ENCODE data around the gene REPS2.
"Not testable (repeated sequence)": the region's sequence is repeated elsewhere in the genome, so short reads cannot be mapped to it uniquely, and the experiment has no call there.

The REPS2 gene

DNA sequence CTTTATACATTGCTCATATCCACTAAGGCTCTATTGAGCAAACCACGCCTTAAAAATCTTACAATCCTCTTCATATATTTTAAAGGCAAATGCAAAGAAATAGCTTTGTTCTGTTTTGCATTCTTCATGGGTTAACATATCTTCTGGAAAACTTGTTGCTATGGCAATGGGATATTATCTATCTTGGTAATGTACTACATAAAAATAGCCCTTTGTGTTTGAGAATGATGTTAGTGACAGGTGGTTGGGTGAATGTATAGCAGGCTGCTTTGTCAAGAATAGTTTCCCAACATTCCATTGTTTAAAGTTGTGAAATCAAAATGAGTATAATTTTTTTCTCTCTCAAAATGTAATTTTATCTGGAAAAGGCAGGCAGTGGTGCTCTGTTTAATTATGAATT lies 16.8 kb downstream of the REPS2 start:
- DNase-seq (ENCODE audit: low read depth in 2 of 2): no peak

DNA sequence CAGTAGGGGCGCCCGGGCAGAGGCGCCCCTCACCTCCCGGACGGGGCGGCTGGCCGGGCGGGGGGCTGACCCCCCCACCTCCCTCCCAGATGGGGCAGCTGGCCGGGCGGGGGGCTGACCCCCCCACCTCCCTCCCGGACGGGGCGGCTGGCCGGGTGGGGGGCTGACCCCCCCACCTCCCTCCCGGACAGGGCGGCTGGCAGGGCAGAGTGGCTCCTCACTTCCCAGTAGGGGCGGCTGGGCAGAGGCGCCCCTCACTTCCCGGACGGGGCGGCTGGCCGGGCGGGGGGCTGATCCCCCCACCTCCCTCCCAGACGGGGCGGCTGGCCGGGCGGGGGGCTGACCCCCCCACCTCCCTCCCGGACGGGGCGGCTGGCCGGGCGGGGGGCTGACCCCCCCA lies 18.5 kb downstream of the REPS2 start:
- not testable (repeated sequence) for DNase-seq (ENCODE audit: low read depth in 2 of 2)

DNA sequence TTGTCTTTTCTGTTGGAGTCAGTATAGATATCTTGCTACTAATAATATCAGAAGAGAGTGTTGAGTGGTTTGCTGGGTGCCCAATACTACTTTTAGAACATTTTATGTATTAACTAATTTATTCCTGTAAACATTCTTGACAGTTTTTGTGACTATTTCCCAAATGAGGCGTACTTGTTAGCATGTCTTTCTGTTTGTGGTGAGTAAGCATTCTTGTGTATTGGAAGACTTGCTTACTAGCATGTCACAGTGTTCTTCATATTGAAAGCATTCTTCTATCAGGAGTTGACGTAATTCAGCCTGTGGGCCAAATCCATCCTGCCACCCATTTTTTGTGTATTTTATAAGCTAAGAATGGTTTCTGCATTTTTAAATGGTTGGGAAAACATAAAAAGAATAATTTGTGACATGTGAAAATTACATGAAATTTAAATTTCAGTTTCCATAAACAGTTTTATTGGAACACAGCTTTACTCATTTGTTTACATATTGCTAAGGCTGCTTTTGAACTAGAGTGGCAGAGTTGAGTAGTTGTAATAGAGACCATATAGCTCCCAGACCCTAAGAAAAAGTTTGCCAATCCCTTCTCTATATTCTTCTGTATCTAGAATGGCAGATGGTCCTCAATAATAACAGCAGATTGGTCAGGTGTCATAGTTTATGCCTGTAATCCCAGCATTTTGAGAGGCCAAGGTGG lies 20.4 kb downstream of the REPS2 start:
- no peak for DNase-seq (ENCODE audit: low read depth in 2 of 2)

DNA sequence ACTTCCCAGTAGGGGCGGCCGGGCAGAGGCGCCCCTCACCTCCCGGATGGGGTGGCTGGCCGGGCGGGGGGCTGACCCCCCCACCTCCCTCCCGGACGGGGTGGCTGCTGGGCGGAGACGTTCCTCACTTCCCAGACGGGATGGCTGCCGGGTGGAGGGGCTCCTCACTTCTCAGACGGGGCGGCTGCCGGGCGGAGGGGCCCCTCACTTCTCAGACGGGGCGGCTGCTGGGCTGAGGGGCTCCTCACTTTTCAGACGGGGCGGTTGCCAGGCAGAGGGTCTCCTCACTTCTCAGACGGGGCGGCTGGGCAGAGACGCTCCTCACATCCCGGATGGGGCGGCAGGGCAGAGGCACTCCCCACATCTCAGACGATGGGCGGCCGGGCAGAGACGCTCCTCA lies 22.3 kb downstream of the REPS2 start:
- not testable (repeated sequence) for DNase-seq (ENCODE audit: low read depth in 2 of 2)

DNA sequence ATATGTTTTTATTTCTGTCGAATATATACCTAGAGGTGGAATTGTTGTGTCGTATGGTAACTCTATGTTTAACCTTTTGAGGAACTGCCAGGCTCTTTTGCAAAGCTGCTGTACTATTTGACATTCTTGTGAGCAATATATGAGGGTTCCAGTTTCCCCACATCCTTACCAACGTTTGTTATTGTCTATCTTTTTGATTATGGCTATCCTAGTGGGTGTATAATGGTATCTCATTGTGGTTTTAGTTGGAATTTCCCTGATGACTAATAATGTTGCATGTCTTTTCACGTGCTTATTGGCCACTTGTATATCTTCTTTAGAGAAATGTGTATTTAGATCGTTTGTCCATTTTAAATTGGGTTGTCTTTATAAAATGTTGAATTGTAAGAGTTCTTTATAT lies 24.5 kb downstream of the REPS2 start:
- no peak for DNase-seq (ENCODE audit: low read depth in 2 of 2)

DNA sequence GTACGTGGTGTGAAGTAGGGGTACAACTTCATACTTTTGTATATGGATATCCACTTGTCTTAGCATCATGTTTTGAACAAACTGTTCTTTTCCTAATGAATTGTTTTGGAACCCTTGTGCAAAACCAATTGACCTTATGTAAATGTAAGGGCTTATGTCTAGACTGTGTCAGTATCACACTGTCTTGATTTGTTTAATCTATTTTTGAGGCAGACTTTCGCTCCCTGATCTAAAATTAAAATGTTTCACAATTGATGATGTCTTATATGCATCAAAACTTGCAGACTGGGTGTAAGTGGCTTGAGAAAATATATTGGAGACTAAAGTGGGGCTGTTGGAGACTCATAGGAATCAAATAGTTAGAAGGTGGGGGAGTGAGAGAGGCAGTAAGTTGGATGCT lies 25.2 kb downstream of the REPS2 start:
- no peak for DNase-seq (ENCODE audit: low read depth in 2 of 2)

DNA sequence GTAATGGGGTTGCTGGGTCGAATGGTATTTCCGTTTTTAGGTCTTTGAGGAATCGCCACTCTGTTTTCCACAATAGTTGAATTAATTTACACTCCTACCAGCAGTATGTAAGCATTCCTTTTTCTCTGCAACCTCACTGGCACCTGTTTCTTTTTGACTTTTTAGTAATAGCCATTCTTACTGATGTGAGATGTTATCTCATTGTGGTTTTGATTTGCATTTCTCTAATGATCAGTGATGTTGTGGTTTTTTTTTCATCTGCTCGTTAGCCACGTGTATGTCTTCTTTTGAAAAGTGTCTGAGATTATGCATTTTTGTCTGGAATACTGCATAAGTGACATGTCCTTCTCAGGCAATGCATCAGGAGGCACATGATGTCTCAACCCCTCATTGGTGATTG lies 28.8 kb downstream of the REPS2 start:
- DNase-seq (ENCODE audit: low read depth in 2 of 2): no peak

DNA sequence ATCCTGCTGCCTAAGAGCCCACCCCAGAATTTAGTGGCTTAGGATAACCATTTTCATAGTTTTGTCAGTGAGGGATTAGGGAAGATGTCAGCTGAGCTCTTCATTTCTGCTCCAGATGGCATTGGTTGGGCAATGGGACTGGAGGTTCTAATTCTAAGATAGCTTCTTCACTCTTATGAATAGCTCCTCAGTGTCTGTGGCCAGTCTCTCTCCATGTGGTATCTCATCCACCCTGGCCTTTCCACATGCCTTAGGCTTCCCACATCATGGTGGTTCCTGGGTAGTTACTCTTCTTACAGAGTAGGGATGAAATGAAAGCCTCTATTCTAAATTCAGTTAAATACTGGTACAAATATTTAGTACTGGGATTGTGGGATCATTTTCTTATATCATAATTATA lies 31.3 kb downstream of the REPS2 start:
- DNase-seq (ENCODE audit: low read depth in 2 of 2): no peak

DNA sequence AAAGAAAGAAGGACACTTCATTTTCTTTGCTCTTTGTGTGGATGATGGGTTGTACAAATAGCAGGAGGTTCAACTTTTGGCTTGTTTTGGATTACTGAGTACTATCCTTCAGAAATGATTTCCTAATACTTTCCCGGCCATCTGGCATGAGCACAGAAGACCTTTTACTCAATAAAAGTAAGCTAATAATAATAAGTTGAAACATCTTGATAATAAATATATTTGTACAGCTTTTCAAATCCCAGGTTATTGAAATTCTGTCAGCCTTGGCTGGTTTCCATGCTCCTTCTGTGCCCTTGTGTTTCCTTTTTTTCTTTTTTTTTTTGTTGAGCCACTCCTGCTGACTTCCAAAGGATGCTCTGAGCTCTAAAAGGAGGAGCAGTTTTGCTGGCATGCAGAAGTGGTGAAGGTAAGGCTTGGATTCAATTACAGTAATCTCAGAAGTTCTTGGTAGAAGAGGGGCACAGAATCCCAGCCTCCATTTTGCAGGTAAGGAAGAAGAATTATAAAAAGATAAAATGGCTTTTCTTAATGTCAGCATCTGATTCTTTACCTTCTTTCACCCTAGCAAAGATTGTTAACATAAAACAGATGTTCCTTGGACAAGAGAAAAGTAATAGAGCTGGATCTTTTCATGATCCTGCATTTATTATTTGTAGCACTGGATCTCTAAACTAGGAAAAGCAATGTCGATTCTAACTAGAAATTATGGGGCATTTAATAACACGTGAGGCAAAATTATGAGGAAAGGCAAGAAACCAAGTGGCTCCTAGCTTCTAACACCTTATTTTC lies 31.9 kb downstream of the REPS2 start:
- no peak for DNase-seq (ENCODE audit: low read depth in 2 of 2)

DNA sequence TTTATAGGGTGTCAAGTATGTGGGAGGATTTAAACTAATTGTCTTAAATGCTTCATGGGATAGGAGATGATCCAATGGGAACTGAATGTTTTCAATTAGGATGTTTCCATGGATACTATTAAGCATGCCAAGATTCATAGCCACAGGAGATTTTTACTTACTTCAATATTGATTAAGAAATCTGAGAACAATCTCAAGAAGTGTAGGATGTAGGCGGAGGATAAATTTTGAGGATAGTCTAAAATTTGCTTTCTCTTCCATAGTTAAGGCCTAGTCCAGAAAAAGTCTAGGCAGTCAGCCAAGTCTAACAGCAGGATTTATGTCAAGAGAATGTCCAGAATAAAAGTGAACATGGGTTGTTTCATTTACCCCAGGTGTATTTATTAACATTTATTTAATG lies 32.8 kb downstream of the REPS2 start:
- DNase-seq (ENCODE audit: low read depth in 2 of 2): no peak

DNA sequence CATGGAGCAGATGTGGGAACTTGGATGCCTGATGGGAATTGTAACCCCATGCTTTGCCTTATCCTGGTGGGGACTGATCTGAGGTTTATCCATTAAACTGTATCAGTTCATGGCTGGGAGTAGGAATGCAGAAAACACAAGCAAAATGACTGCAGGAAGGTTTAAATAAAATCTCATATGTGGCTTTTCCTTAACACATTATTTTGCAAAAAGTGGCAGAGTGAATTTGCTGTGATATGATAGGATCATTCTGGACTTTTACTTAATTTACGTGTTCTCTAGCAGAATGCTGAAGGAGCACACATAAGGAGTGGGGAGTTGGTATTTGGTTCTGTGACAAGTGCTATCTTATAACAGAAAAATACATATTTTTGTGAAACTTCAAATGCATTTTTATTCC lies 34.8 kb downstream of the REPS2 start:
- DNase-seq (ENCODE audit: low read depth in 2 of 2): no peak

DNA sequence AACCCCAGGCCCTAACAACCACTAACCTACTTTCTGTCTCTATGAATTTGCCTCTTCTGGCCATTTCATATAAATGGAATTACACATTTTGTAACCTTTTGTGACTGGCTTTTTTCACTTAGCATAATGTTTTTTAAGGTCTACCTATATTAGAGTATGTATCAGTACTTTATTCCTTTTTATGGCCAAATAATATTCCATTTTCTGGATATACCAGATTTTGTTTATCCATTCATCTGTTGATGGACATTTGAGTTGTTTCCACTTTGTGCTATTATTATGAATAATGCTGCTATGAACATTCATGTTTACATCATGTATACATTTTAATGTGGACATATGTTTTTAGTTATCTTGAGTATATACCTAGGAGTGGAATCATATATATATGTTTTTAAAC lies 35.5 kb downstream of the REPS2 start:
- DNase-seq (ENCODE audit: low read depth in 2 of 2): no peak

DNA sequence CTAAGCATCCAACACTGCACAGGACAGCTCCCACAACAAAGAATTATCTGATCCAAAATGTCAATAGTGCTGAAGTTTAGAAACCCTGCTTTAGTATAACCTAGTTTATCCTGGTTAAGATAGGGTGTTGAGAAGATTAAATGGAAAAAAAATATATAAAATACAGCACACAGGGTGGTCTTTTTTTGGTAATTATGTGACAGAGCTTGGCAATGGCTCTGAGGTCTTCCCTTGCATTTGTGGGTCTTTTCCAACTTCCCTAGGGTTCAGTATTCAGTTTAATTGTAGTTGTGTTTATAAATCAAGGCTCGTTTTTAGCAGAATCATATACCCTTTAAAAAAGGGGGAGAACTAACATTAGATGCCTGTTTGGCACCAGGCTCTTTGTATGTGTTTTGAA lies 36.6 kb downstream of the REPS2 start:
- no peak for DNase-seq (ENCODE audit: low read depth in 2 of 2)

DNA sequence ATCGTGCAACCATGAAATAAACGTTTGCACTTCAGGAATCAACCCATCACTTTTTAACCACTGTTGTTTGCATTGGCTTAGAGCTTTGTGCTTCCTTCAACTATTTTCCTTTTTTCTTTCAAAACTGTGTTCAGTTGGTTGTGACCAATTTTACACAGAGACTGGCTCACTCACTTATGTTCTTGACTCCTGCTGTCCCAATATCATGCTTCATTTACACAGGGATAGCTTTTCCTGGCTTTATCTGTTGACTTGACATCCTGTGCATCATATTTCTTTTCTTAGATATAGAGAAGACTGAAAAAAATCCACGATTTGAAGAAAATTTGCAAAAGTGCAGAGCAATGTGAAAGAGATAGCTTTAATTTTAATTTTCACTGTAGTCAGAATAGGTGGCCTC lies 38.8 kb downstream of the REPS2 start:
- no peak for DNase-seq (ENCODE audit: low read depth in 2 of 2)

DNA sequence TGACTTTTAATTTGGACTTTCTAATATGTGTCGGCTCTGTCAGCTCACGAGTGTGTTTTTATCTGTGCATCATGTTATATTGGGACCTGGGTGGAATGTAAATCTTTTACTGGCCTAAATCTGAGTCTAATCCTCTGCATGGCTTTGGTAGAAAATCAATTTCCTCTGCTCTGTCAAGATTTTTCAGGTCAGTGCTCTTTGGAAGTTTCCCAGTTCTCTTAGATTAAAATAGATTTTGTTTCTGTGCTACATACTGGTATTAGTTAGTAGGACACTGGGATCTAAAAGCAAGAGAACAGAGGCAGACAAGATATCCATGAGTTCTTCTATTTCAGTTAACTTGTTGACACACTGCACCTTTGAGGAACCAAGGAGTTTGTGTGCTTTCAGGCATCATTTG lies 39.7 kb downstream of the REPS2 start:
- DNase-seq (ENCODE audit: low read depth in 2 of 2): no peak

DNA sequence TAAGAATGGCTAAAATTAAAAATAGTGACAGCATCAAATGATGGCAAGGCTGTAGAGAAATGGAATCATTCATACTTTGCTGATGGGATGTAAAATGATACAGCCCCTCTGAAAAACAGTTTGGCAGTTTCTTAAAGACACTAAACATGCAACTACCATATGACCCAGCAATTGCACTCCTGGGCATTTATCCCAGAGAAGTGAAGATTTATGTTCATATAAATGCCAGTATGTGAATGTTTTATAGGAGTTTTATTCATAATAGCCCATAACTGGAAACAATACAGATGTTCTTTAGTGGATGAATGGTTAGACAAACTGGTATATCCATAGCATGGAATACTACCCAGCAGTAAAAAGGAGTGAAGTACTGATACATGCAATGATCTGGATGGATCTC lies 43.3 kb downstream of the REPS2 start:
- no peak for DNase-seq (ENCODE audit: low read depth in 2 of 2)

DNA sequence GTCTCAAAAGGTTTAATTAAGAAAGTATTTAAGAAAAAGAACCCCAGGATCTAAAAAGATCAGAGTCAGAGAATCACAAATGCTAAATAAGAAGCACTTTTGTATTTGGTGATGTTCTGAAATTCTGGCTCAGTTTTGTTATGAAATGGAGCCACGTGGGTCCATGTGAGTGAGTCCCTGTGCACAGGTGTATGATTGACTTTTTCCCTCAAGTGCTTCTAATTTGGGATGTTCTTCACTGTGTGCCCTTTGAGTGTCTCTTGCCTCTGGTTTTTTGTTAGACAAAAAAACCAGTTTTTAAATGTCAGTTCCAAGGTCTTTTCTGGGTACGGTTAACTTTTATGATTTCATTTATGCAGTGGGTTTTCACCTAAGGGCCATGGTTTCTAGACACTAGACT lies 44.4 kb downstream of the REPS2 start:
- no peak for DNase-seq (ENCODE audit: low read depth in 2 of 2)

DNA sequence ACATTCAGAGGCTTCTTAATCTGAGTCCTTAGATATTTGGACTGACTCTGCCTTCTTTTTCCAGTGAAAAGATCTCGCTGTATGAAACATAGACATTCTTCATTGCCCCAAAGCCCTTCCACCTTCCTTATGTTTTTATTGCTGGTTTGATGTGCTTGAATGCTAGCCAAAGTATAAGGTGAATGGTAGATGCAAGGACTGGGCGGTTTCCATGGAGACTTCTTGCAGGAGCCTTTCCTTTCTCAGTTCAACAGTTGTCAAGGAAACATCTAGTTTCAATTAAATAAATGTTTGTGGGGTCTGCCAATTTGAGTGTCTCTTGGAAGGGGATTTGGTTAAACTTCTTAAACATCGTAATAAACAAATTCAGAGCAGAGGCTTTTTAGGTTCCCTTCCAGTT lies 46.0 kb downstream of the REPS2 start:
- DNase-seq (ENCODE audit: low read depth in 2 of 2): no peak

DNA sequence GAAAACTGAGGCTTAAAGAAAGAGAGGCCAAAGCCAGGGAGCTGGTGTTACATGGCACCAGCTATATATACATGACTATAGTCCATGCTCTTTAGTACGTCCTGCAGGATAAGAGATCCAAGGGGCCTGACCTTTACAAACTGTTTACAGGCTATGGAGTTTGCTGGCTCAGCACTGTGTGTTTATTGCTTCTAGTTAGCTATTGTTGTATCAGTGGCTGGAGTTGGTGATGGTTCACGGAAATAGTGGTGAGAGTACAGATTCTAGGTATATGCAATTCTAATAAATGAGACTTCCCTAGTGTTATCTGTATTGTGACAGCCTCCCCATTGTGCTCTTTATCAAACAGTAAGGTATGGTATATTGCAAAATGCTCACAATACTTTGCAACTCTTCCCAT lies 46.5 kb downstream of the REPS2 start:
- no peak for DNase-seq (ENCODE audit: low read depth in 2 of 2)

DNA sequence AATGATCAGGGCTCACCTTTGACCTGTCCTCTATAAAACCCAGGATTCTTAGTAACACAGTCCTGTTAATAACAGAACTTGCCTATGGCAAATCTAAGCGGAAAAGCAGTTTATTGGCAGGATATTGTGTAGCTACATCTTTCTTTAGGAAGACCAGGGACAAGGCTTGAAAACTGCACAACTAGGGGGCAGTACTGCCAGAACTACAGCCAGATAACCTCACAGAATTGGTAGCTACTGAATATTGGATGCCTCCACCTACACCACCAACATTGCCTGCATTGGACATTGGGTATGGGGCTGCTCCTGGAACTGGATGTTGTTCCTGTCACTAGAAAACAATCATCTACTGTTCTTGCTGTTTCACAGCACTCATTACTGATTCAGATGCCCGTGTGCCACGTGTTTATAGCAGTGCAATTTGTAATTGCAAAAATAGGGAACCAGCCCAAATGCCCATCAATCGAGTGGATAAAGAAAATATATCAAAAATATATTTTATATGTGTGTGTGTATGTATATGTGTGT lies 47.4 kb downstream of the REPS2 start:
- DNase-seq (ENCODE audit: low read depth in 2 of 2): no peak

DNA sequence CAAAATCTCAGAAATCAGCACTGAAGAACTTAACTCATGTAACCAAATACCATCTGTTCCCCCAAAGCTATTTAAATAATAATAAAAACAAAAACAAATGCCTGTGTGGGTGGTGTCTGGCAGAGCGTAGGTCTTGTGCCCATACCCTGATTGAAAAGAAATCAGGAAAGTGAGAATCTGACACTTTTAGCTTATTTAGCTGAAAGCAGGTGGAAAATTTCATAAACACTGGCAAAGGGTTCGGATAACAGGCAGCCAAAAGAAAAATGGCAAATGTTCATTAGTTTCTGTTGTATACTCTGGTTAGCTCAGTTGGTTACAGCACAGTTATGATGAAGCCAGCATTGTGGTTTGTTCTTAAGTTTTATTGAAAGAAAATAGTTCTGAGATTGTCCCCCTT lies 48.3 kb downstream of the REPS2 start:
- no peak for DNase-seq (ENCODE audit: low read depth in 2 of 2)

DNA sequence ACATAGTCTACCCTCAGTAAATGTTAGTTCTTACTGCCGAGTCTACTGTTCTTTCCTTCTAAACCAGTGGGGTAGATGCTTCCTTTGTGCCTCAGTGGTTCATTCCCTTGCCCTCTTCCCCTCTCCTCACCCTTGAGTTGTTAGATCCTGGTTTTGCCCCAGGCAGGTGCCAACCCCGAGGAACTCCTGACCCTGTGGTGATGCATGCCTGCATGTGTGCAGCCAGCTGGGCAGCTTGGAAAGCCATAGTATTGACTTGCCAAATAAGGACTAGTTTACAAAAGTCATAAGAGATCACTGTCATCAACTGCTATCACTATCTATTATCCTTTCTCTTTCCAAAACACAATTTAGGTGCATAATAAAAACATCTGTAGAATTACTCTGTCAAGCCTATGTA lies 50.9 kb downstream of the REPS2 start:
- DNase-seq (ENCODE audit: low read depth in 2 of 2): no peak

DNA sequence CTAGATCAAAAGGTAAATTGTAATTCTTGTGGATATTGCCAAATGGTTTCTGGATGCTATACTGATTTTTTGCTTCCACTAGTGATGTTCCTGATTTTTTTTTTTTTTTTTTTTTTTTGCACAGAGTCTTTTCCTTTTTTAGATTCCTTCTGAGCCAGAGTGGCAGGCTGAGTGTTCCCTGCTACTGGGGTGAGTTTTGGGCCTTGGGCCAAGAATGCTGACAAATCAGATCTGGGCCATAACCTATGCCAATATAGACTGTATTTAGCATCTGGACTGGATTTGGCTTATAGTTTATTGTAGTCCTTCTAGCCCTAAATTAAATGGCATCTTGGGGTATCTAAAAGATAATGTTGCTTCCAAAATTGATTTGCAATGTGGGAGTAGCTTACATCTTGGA lies 52.8 kb downstream of the REPS2 start:
- no peak for DNase-seq (ENCODE audit: low read depth in 2 of 2)

Measured in stimulated activated CD4-positive, alpha-beta T cell treated with anti-CD3 and anti-CD28 coated beads, Interleukin-12 subunit alpha, Interleukin-12 subunit beta, amount 100 ng/mL, for 24 hours (primary cell).